ENCODE data around the gene TRAM2. TPM values are rescaled to one million over a fixed set of nuclear protein-coding genes. Genes with fewer than 3 reads are reported as not detected.

Gene TRAM2
- total and polyA plus RNA-seq, 2 of the 13 experiments (the other 11 are each of a cell fraction or from before 2014, with no cell fraction given): 49.1 to 72.5 TPM

- TF ChIP-seq PATZ1 (CRISPR knock-in tag; IDR thresholded peaks at IDR 0.05) (no peak), AHR (CRISPR knock-in tag; IDR thresholded peaks at IDR 0.05) (no peak), ZSCAN30 (CRISPR knock-in tag; IDR thresholded peaks at IDR 0.05) (peak; percentile 78; the same call in 1 of the 2 replicates), ATF7-NPFF (CRISPR knock-in tag; IDR thresholded peaks at IDR 0.05; ENCODE audit: low read depth) (no peak), SP140L (CRISPR knock-in tag; IDR thresholded peaks at IDR 0.05; ENCODE audit: borderline replicate concordance) (no peak), ZNF564 (CRISPR knock-in tag; IDR thresholded peaks at IDR 0.05) (no peak), ZNF256 (CRISPR knock-in tag; conservative IDR thresholded peaks at IDR 0.05) (no peak), ZNF335 (CRISPR knock-in tag; IDR thresholded peaks at IDR 0.05) (no peak), FLYWCH1 (CRISPR knock-in tag; IDR thresholded peaks at IDR 0.05) (no peak), ZBTB3 (CRISPR knock-in tag; IDR thresholded peaks at IDR 0.05; ENCODE audit: borderline replicate concordance, low read depth) (no peak)
- TF ChIP-seq, protein P1, sequence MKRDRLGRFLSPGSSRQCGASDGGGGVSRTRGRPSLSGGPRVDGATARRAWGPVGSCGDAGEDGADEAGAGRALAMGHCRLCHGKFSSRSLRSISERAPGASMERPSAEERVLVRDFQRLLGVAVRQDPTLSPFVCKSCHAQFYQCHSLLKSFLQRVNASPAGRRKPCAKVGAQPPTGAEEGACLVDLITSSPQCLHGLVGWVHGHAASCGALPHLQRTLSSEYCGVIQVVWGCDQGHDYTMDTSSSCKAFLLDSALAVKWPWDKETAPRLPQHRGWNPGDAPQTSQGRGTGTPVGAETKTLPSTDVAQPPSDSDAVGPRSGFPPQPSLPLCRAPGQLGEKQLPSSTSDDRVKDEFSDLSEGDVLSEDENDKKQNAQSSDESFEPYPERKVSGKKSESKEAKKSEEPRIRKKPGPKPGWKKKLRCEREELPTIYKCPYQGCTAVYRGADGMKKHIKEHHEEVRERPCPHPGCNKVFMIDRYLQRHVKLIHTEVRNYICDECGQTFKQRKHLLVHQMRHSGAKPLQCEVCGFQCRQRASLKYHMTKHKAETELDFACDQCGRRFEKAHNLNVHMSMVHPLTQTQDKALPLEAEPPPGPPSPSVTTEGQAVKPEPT (CRISPR knock-in tag; IDR thresholded peaks at IDR 0.05; ENCODE audit: low read depth): no peak
- TF ChIP-seq, protein P2, sequence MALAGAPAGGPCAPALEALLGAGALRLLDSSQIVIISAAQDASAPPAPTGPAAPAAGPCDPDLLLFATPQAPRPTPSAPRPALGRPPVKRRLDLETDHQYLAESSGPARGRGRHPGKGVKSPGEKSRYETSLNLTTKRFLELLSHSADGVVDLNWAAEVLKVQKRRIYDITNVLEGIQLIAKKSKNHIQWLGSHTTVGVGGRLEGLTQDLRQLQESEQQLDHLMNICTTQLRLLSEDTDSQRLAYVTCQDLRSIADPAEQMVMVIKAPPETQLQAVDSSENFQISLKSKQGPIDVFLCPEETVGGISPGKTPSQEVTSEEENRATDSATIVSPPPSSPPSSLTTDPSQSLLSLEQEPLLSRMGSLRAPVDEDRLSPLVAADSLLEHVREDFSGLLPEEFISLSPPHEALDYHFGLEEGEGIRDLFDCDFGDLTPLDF (CRISPR knock-in tag; IDR thresholded peaks at IDR 0.05): 0 out of 2 replicates have a peak, but pooled peaks have one; percentile 7
- TF ChIP-seq, protein P3, sequence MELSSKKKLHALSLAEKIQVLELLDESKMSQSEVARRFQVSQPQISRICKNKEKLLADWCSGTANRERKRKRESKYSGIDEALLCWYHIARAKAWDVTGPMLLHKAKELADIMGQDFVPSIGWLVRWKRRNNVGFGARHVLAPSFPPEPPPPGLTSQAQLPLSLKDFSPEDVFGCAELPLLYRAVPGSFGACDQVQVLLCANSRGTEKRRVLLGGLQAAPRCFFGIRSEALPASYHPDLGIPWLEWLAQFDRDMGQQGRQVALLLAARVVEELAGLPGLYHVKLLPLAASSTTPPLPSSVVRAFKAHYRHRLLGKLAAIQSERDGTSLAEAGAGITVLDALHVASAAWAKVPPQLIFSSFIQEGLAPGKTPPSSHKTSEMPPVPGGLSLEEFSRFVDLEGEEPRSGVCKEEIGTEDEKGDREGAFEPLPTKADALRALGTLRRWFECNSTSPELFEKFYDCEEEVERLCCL (CRISPR knock-in tag; IDR thresholded peaks at IDR 0.05; ENCODE audit: borderline replicate concordance): no peak
- TF ChIP-seq, protein P4, sequence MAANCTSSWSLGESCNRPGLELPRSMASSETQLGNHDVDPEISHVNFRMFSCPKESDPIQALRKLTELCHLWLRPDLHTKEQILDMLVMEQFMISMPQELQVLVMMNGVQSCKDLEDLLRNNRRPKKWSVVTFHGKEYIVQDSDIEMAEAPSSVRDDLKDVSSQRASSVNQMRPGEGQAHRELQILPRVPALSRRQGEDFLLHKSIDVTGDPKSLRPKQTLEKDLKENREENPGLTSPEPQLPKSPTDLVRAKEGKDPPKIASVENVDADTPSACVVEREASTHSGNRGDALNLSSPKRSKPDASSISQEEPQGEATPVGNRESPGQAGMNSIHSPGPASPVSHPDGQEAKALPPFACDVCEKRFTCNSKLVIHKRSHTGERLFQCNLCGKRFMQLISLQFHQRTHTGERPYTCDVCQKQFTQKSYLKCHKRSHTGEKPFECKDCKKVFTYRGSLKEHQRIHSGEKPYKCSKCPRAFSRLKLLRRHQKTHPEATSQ (CRISPR knock-in tag; IDR thresholded peaks at IDR 0.05; ENCODE audit: borderline replicate concordance): no peak
- TF ChIP-seq, protein P5, sequence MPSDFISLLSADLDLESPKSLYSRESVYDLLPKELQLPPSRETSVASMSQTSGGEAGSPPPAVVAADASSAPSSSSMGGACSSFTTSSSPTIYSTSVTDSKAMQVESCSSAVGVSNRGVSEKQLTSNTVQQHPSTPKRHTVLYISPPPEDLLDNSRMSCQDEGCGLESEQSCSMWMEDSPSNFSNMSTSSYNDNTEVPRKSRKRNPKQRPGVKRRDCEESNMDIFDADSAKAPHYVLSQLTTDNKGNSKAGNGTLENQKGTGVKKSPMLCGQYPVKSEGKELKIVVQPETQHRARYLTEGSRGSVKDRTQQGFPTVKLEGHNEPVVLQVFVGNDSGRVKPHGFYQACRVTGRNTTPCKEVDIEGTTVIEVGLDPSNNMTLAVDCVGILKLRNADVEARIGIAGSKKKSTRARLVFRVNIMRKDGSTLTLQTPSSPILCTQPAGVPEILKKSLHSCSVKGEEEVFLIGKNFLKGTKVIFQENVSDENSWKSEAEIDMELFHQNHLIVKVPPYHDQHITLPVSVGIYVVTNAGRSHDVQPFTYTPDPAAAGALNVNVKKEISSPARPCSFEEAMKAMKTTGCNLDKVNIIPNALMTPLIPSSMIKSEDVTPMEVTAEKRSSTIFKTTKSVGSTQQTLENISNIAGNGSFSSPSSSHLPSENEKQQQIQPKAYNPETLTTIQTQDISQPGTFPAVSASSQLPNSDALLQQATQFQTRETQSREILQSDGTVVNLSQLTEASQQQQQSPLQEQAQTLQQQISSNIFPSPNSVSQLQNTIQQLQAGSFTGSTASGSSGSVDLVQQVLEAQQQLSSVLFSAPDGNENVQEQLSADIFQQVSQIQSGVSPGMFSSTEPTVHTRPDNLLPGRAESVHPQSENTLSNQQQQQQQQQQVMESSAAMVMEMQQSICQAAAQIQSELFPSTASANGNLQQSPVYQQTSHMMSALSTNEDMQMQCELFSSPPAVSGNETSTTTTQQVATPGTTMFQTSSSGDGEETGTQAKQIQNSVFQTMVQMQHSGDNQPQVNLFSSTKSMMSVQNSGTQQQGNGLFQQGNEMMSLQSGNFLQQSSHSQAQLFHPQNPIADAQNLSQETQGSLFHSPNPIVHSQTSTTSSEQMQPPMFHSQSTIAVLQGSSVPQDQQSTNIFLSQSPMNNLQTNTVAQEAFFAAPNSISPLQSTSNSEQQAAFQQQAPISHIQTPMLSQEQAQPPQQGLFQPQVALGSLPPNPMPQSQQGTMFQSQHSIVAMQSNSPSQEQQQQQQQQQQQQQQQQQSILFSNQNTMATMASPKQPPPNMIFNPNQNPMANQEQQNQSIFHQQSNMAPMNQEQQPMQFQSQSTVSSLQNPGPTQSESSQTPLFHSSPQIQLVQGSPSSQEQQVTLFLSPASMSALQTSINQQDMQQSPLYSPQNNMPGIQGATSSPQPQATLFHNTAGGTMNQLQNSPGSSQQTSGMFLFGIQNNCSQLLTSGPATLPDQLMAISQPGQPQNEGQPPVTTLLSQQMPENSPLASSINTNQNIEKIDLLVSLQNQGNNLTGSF (CRISPR knock-in tag; IDR thresholded peaks at IDR 0.05): no peak
Observed at GRCh38 chr6:52577778-52578463, 1.1 kb upstream of the TRAM2 start (continued).

Data from HepG2 (cell line).